Forelimb muscle (tissue), 1 donor: ENCODE measurements around the gene ACAA1. TPM values are rescaled to one million over a fixed set of nuclear protein-coding genes. Genes with fewer than 3 reads are reported as not detected.

Source experiments
- DNase-seq: peaks from one replicate; pipeline ENCODE4 v3.0.0-alpha.2; 2013; ENCODE audit warnings: low read depth
- polyA plus RNA-seq: library from polyadenylated mRNA; unstranded; fragments of 120-200 nt; gene quantifications from one replicate; pipeline ENCODE4 v1.2.1, GENCODE V29; 2013; ENCODE audit not compliant: insufficient read length

ACAA1 gene
- polyA plus RNA-seq, 1 donor, result 33.4 TPM

- no peak for DNase-seq
Measured at GRCh38 chr3:38154033-38154494, 17.1 kb upstream of the ACAA1 start.

GRCh38 chr3:38153221-38153620, 16.3 kb upstream of the ACAA1 start:
- no peak for DNase-seq

DNA sequence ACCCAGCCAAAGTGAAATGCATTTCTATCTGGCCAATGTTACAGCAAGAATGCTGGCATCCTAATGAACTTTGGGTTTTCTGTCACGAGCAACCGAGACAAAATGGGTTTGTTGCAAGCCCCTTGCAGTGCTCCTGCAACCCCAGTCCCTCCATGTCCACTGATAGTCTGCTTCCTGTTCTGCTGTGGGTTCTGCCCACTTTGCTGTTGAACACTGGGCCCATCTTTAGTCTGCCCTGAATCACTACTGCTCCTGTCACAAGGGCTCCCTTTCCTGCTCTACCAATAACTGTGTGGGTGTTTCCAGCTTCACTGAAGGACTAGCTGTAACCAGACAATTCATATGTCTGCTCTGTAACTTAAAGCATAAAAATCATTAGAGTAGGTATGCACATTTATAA, 15.7 kb upstream of the ACAA1 start:
- no peak for DNase-seq

- DNase-seq, result no peak
Measured at GRCh38 chr3:38151667-38152265, 14.8 kb upstream of the ACAA1 start.

DNA sequence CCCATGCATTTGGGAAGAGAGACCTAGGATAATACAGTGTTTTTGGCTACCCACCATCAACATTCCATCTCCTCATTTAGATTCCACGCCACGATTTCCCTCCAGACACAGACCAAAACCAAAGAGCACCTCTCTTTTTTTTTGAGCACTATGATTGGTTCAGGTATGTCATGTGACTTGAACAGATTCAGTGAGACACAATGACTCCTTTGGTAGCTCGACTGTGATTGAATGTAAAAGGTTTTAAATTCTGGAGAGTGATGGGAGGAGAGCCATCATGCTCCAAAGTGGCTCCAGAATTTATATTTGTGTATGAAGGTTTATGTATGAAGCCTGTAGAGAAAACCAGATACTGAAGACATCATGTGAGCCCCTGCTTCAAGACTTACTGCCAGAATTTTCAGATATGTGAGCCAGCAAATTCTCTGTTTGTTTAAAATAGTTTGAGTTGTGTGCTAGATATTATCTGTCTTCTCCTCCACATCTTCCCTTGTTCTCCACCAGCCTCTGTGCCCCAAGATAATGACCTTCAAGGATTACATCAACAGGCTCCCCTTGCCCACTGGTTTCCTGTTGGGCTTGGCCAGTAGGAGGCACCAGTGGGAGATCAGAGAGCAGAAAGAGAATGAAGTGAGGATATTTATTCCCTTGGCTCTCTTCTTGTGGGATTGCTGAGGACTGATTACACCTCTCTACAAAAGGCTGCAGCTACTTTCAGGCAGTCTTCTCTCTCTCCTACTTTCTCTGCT, 14.0 kb upstream of the ACAA1 start:
- no peak for DNase-seq

DNA sequence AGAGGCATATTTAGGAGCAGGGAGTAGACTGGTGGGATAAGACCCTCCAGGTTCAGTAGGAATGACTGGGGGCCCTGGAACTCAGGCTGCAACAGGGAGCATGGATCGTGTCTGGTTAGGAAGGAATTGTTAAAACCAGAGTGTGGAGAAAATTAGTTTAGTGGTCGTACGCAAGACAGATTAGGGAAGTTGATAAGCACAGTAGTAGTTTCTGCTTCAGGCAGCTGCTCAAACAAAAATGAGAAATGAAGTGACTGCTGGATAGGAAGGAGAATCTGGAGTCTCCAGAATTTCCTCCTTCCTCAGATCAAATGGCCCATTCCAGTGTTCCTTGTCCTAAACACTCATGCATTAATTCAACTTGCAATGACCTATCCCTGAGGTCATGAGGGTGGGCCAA, 12.8 kb upstream of the ACAA1 start:
- no peak for DNase-seq

- DNase-seq, result no peak
Measured at GRCh38 chr3:38148311-38148882, 11.5 kb upstream of the ACAA1 start.

- DNase-seq, result no peak
Measured at GRCh38 chr3:38147421-38147820, 10.5 kb upstream of the ACAA1 start.

DNA sequence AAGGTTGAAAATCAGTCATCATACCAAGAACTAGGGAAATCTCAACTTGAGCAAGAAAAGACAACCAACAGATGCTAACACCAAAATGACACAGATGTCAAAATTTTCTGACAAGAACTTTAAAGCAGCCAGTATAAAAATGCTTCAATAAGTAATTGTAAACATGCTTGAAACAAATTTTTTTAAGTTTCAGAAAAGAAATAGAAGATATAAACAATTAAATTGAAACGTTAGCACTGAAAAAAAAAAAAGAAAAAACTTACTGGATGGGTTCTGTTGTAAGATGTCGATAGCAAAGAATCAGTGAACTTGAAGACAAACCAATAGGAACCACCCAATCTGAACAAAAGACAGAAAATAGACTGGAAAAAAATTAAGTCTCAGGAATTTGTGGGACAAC, 9.6 kb upstream of the ACAA1 start:
- no peak for DNase-seq

GRCh38 chr3:38143511-38143910, 6.6 kb upstream of the ACAA1 start:
- no peak for DNase-seq

DNA sequence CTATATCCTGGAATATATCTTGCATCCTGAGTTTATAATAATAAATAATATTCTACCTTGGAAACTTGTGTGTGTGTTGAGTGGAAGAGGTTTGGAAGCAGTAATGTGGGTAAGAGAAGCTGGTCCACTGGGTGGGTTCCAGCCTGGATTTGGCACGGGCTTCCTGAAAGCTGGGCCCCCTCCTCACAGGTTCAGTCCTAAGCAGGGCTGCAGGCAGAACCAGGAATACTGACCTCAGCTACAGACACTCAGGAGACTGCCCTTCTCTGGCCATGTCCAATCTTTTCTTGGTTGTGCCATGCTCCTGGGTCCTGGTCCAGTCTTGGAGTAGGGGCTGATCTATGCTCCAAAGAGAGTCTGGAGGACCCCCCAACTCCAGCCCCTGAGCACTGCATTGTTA, 6.0 kb upstream of the ACAA1 start:
- no peak for DNase-seq

DNA sequence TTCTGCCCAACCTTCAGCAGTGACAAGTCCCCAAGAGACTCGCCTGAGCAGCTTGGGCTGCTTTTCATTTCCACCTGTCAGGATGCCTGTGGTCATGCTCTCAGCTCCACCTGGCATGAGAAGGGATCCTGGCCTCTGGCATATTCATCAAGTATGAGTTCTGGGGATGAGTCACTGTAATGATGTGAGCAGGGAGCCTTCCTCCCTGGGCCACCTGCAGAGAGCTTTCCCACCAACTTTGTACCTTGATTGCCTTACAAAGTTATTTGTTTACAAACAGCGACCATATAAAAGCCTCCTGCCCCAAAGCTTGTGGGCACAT, 5.0 kb upstream of the ACAA1 start:
- no peak for DNase-seq

- DNase-seq, result no peak
Measured at GRCh38 chr3:38141173-38141951, 4.4 kb upstream of the ACAA1 start.

- no peak for DNase-seq
Measured at GRCh38 chr3:38140326-38141172, 3.6 kb upstream of the ACAA1 start.

DNA sequence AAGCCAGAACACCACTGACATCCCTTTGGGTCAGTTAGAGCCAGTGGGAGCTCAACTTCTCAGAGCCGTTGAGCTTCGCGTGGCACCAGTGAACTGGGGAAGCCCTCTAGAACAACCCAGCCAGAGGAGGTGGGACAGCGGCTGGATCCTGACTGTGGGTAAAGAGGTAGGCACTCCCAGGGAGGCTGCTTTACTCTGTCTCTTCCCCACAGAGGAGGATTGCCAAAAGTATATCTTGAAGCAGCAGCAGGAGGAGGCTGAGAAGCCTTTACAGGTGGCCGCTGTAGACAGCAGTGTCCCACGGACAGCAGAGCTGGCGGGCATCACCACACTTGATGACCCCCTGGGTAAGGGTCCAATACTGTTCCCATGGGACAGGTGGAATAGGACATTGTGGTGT, 2.7 kb upstream of the ACAA1 start:
- DNase-seq, result no peak

GRCh38 chr3:38139191-38139590, 2.3 kb upstream of the ACAA1 start:
- DNase-seq, result no peak

DNA sequence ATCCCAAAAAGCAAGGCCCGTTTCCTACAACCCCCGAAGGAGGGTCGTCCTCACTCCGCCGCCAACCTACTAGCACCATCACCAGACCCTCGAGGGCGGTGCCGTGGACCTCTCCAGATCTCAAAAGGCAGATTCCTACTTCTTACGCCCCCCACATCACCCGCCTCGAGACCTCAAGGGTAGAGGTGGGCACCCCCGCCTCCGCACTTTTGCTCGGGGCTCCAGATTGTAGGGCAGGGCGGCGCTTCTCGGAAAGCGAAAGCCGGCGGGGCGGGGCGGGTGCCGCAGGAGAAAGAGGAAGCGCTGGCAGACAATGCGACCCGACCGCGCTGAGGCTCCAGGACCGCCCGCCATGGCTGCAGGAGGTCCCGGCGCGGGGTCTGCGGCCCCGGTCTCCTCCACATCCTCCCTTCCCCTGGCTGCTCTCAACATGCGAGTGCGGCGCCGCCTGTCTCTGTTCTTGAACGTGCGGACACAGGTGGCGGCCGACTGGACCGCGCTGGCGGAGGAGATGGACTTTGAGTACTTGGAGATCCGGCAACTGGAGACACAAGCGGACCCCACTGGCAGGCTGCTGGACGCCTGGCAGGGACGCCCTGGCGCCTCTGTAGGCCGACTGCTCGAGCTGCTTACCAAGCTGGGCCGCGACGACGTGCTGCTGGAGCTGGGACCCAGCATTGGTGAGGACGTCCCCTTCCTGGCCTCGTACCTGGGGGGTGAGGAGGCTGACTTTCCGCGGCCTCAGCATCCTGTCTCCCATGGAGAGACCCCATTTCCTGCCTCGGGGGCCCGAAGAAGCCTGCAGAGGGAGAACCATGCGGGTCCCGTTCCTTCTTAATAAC, 1.6 kb upstream of the ACAA1 start, which contains the start of gene MYD88:
TSS of gene MYD88 (plus strand) at position 313 of the 842 bp plus-strand sequence. CDS start at position 353, 40 bp downstream.
- no peak for DNase-seq

DNA sequence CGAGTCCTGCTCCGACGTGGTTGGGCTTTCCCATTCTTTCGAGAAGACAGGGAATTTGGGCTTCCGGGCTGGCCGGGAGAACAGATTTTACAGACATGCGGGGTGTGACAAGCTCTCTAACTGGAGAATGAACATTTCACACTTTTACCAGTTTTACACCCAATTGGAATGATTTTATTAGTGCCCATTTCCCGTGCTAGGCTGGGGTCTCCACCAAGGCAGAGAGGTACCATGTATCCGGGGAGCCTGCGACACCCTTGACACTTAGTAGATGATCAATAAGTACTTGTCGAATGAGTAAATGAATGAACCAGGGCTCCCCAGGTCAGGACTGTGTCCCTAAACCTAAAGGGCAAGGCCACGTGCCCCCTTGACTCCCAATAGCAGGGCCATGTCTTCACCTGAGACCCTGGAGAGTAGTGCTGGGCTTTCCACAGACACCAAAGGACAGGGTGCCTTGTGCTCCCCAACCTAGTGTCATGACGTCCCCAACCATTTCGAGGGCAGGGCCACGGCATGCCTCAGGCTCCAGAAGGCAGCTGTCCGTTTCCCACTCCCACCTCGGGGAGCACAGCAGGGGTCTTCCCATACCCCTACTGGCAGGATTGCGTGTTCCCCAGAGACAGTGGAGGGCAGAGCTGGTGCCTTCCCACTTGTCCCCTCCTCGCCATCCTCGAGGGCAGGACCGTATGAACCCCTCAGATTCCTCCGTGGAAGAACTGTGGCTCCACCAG, 855 bp upstream of the ACAA1 start:
- no peak for DNase-seq

DNA sequence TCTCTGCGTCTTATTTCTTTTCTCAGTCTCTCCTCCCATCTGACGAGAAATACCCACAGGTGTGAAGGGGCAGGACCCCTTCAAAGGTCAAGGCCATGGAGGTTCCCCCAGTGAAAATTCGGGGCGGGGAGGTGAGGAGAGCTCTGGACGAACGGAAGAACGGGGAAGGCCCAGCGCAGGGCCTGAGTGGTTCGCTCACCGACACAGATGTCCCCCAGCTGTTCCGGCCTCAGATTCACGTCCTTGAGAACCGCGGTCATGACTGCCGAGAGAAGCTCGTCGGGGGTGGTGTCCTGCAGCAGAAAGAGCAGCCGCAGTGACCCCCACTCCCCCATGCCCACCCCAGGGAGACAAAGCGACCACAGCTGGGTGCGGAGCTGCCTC, 542 bp downstream of the ACAA1 start:
- no peak for DNase-seq
